ENCODE results near the gene PIGO. TPM values are rescaled to one million over a fixed set of nuclear protein-coding genes. Genes with fewer than 3 reads are reported as not detected.

PIGO gene
- total and polyA plus RNA-seq, 9 of the 15 experiments (the other 6 are each of a cell fraction or from before 2014, with no cell fraction given): 5.4 to 13.7 (median 9.7) TPM

DNA sequence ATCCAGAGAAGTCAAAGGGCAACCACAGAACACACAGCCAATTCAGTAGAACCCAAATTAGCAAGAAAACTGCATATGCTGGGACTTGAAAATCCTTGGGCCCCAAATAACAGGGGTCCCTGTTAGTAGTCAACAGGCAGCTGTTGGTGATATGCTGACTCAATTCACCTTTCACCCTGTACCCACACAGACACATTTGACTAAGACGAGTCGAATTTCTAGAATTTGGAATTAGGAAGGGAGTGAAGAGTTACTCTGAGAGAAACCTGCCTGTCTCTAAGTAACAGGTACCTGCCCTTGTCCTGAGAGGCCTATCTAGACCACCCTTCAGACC, 23.1 kb downstream of the PIGO start (continued):
- TF ChIP-seq ZNF699 (CRISPR knock-in tag; IDR thresholded peaks at IDR 0.05; ENCODE audit: insufficient replicate concordance) (no peak), MCM7 (IDR thresholded peaks at IDR 0.05) (no peak), ZNF12 (CRISPR knock-in tag; IDR thresholded peaks at IDR 0.05) (no peak)

DNA sequence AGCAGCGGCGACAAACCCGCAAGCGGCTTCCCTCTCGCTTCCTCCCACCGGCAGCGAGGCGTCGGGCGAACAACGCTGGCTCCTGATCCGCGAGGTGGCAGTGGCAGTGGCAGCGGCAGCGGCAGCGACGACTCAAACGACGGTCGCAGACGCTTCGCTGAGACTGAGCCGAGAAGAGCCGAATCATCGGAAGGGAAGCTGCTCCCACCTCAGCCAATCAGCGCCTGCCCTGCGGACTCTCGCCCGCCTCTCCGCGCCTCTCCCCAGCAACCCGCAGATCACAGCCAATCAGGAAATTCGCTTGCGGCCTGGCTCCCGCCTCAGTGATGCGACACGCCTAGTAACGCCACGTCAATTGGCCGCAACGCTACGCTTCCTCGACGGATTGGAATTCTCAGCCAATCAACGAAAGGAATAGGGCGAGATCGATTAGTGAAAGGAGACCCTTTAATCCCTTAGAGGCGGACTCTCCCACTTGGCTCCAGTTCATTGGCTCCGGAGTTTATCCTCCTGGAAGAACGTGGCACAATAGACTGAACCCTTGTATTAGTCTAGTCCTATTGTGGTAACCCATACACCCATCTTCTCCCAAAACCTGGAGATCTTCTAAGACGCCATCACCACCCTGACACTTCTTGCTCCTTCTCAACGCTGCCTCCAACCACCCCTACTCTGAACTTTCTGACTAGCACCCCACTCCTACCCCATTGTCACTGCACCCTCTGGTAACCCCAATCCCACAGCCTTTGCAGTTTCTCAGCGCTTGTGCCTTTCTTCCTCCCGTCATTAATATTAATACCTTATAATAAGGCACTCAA, 23.7 kb downstream of the PIGO start, which contains the start of gene VCP:
Gene VCP (minus strand): TSS at position 165 of the 818 bp plus-strand sequence. CDS start 272 bp downstream, outside the sequence.
- H3K9me1 ChIP-seq (ENCODE audit: control insufficient read depth, insufficient read depth, low read length): no peaks in the 10 kb centered on the region
- H3K79me2 ChIP-seq (ENCODE audit: control insufficient read depth, insufficient read depth, low read length): peaks cover 52% of the 10 kb centered on the region
- WGBS (ENCODE audit: insufficient coverage, low coverage, missing lambda C conversion rate): 8% methylated on average over 51 of the region's 54 CpGs
- ChIA-PET CTCF (ENCODE audit: low intra/inter-chr PET ratio) (no interaction called here), POLR2A (interaction anchor here (0.5 to 3.0 kb wide), 13 partner anchors 13 to 538 kb away, joined by 3 to 32 read pairs (median 3); partner anchors contain the start of gene PIGO)
- intact Hi-C loops (cut with micrococcal nuclease): loop anchor here (2.0 kb wide), 2 partner anchors 24 to 42 kb away; partner anchors contain the start of genes ATOSB and PIGO
- peak within 1 kb of the TSS; percentile 93 to 95 for H3K9ac ChIP-seq (ENCODE audit: insufficient read depth in 1 of 2, low read depth in 2 of 2, low read length in 2 of 2)
- no peaks in the 10 kb centered on the region for H3K9me3 ChIP-seq (replicated peaks; ENCODE audit: control insufficient read depth, insufficient read depth, low read depth, low read length)
- no peaks in the 10 kb centered on the region for H3K27me3 ChIP-seq (ENCODE audit: control insufficient read depth in 2 of 2, insufficient read depth in 2 of 2, low read length in 2 of 2)
- peaks cover 5 to 15% of the 10 kb centered on the region in 2 experiments; a peak in 3 of 5 replicates for H3K4me1 ChIP-seq (replicated peaks in 1 of 2; ENCODE audit: control insufficient read depth in 2 of 2, insufficient read depth in 2 of 2, low read length in 2 of 2)
- H3K27ac ChIP-seq (ENCODE audit: extremely low read depth, low read depth, low read length): peak within 1 kb of the TSS; percentile 97
- FAIRE-seq (peak; percentile 100), ATAC-seq (peak; percentile 95), DNase-seq (ENCODE audit: extremely low read depth in 1 of 4, low spot score in 3 of 4) (peak; percentile 93 to 98 (median 96))
- peaks cover 76% of the 10 kb centered on the region for H3K36me3 ChIP-seq (ENCODE audit: control insufficient read depth, insufficient read depth, low read length)
- peak within 1 kb of the TSS; percentile 99 for H3K4me3 ChIP-seq
- peak within 1 kb of the TSS; percentile 90 for H3K4me2 ChIP-seq (ENCODE audit: insufficient read depth, low read length)
- peaks cover 29% of the 10 kb centered on the region for H4K20me1 ChIP-seq (replicated peaks; ENCODE audit: control insufficient read depth, insufficient read depth, low read length)
- no TSS peak for BruUV-seq (replicated peaks)
- peak within 1 kb of the TSS; percentile 64 for H2AFZ ChIP-seq (ENCODE audit: low read depth, low read length)
- in situ Hi-C loops (cut with MboI): no loop called here
- TF ChIP-seq RAD21 (CRISPR knock-in tag; conservative IDR thresholded peaks at IDR 0.05 in 1 of 2, IDR thresholded peaks at IDR 0.05 in 1 of 2): no peak
- TF ChIP-seq ZNF778 (CRISPR knock-in tag; IDR thresholded peaks at IDR 0.05): no peak
- TF ChIP-seq HDAC1 (IDR thresholded peaks at IDR 0.05): no peak
- no peak for TF ChIP-seq CBFA2T3 (IDR thresholded peaks at IDR 0.05)
- TF ChIP-seq, protein P1, sequence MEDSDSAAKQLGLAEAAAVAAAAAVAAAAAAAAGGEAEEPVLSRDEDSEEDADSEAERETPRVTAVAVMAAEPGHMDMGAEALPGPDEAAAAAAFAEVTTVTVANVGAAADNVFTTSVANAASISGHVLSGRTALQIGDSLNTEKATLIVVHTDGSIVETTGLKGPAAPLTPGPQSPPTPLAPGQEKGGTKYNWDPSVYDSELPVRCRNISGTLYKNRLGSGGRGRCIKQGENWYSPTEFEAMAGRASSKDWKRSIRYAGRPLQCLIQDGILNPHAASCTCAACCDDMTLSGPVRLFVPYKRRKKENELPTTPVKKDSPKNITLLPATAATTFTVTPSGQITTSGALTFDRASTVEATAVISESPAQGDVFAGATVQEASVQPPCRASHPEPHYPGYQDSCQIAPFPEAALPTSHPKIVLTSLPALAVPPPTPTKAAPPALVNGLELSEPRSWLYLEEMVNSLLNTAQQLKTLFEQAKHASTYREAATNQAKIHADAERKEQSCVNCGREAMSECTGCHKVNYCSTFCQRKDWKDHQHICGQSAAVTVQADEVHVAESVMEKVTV (CRISPR knock-in tag; IDR thresholded peaks at IDR 0.05): peak; percentile 35; the same call in 1 of the 2 replicates
- TF ChIP-seq, protein P2, sequence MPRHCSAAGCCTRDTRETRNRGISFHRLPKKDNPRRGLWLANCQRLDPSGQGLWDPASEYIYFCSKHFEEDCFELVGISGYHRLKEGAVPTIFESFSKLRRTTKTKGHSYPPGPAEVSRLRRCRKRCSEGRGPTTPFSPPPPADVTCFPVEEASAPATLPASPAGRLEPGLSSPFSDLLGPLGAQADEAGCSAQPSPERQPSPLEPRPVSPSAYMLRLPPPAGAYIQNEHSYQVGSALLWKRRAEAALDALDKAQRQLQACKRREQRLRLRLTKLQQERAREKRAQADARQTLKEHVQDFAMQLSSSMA (CRISPR knock-in tag; IDR thresholded peaks at IDR 0.05): no peak
- TF ChIP-seq ZNF140 (CRISPR knock-in tag; IDR thresholded peaks at IDR 0.05): no peak
- TF ChIP-seq ZNF165 (CRISPR knock-in tag; IDR thresholded peaks at IDR 0.05; ENCODE audit: borderline replicate concordance): no peak
- no peak for TF ChIP-seq ZNF282 (CRISPR knock-in tag; IDR thresholded peaks at IDR 0.05)
- TF ChIP-seq NRF1 (conservative IDR thresholded peaks at IDR 0.05 in 1 of 2, IDR thresholded peaks at IDR 0.05 in 1 of 2): no peak; a peak in 1 of 4 replicates
- TF ChIP-seq PTBP1 (IDR thresholded peaks at IDR 0.05; ENCODE audit: low read depth, low read length): no peak
- no peak for TF ChIP-seq HOXB6 (CRISPR knock-in tag; IDR thresholded peaks at IDR 0.05; ENCODE audit: borderline replicate concordance)
- TF ChIP-seq, protein P3, sequence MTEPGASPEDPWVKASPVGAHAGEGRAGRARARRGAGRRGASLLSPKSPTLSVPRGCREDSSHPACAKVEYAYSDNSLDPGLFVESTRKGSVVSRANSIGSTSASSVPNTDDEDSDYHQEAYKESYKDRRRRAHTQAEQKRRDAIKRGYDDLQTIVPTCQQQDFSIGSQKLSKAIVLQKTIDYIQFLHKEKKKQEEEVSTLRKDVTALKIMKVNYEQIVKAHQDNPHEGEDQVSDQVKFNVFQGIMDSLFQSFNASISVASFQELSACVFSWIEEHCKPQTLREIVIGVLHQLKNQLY (CRISPR knock-in tag; conservative IDR thresholded peaks at IDR 0.05): no peak
- TF ChIP-seq POLR3A (IDR thresholded peaks at IDR 0.05; ENCODE audit: borderline replicate concordance, extremely low read depth, insufficient read depth, insufficient read length): no peak
- TF ChIP-seq TCF3 (CRISPR knock-in tag; IDR thresholded peaks at IDR 0.05): no peak; the same call in 1 of the 2 replicates

Measured in K562 (cell line).